Astrocyte (in vitro differentiated cells and primary cell): ENCODE data around the gene SMIM12.

ENCODE experiments used
- CTCF ChIP-seq: IDR thresholded peaks from 2 replicates; pipeline ENCODE4 v1.5.1; 2011; ENCODE audit warnings: low read depth, mild to moderate bottlenecking, inconsistent platforms, low read length, moderate library complexity; ENCODE audit not compliant: insufficient read depth
- EZH2 ChIP-seq: IDR thresholded peaks from 2 replicates; pipeline ENCODE4 v1.6.1; 2012; ENCODE audit warnings: mild to moderate bottlenecking, low read length, inconsistent platforms; ENCODE audit not compliant: insufficient read depth

GRCh38 chr1:34828611-34829010 is 30.9 kb downstream of the SMIM12 start:
- TF ChIP-seq CTCF (no peak), EZH2 (no peak)
